Activated naive CD4-positive, alpha-beta T cell treated with anti-CD3 and anti-CD28 coated beads, Interleukin-2, amount 50 U/mL, for 72 hours (primary cell): Measurements from ENCODE around the gene CCNJL. TPM values are rescaled to one million over a fixed set of nuclear protein-coding genes. Genes with fewer than 3 reads are reported as not detected.
"Not testable (repeated sequence)": the region's sequence is repeated elsewhere in the genome, so short reads cannot be mapped to it uniquely, and the experiment has no call there.

ENCODE experiments used
- ATAC-seq, 2 donors: fragments of 150-1000 bp; cut with Tn5 transposase; 2 replicates each; pipeline ENCODE4 v1.10.0; 2021; ENCODE audit warnings: mild to moderate bottlenecking in 2 of 2, moderate library complexity in 2 of 2
- DNase-seq, 2 donors: peaks; one replicate each; pipeline ENCODE4 v3.0.0; 2021 to 2022; ENCODE audit warnings: low spot score in 2 of 2
- H3K27ac Mint-ChIP-seq, 2 donors: one replicate each; pipeline ENCODE4 v1.8.0; 2022; ENCODE audit warnings: mild to moderate bottlenecking in 2 of 2, mixed read lengths in 2 of 2
- H3K36me3 Mint-ChIP-seq, 2 donors: one replicate each; pipeline ENCODE4 v1.8.0; 2022; ENCODE audit warnings: mixed read lengths in 2 of 2
- H3K9me3 Mint-ChIP-seq, 2 donors: one replicate each; pipeline ENCODE4 v1.8.0; 2022; ENCODE audit warnings: mixed read lengths in 2 of 2
- total RNA-seq, 2 donors: library from RNA; stranded (reverse); gene quantifications; one replicate each; pipeline ENCODE4 v1.2.3, GENCODE V29; 2022

Gene CCNJL
- total RNA-seq, 2 donors from 2014 or later = 0.07 to 0.12 TPM

DNA sequence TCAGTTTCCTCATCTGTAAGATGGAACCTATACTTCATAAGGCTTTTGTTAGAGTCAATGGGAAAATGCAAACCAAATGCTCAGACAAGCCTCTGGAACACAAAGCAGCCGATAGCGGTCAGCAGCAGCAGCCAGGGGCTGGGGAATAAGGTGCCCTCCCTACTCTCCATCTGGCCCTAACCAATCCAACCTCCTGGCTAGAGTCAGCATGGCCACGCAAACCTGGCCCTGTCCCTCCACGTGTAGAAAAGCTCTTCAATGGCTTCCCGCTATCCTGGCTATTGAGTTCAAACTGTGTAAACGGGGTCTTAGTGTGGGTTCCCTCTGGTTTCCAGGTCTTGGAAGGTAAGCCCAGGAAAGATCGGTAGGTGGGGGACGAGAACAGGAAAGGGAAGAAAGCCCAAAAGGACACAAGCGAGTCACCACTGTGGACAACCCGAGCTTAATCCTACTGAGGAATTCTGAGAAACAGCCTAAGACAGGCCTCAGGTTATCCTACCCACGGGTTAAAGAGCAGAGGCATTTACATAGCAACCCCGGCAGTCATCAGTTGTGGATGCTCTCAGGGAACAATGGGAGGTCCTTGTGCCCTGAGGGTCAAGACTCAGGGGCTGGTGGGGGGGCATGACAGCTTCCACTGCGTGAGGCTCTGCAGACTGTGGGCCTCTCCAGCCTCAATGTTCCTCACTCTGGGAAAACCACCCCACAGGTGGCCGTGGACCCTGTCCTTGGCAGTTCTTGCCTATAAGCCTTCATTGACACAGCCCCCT, 52.2 kb downstream of the CCNJL start:
- no peaks in the 10 kb centered on the region for H3K9me3 Mint-ChIP-seq
- ATAC-seq (no peak), DNase-seq (no peak)
- H3K36me3 Mint-ChIP-seq = no peaks in the 10 kb centered on the region
- no peak overlapping the region for H3K27ac Mint-ChIP-seq

GRCh38 chr5:160259341-160259740, 53.0 kb downstream of the CCNJL start:
- DNase-seq (no peak), ATAC-seq (no peak)
- H3K27ac Mint-ChIP-seq = no peak overlapping the region
- H3K36me3 Mint-ChIP-seq = no peaks in the 10 kb centered on the region
- no peaks in the 10 kb centered on the region for H3K9me3 Mint-ChIP-seq

- H3K36me3 Mint-ChIP-seq = no peaks in the 10 kb centered on the region
- H3K9me3 Mint-ChIP-seq = no peaks in the 10 kb centered on the region
- no peak overlapping the region for H3K27ac Mint-ChIP-seq
- no peak for ATAC-seq
- no peak for DNase-seq
These were observed 57.7 kb downstream of the CCNJL start for GRCh38 chr5:160254706-160255105.

DNA sequence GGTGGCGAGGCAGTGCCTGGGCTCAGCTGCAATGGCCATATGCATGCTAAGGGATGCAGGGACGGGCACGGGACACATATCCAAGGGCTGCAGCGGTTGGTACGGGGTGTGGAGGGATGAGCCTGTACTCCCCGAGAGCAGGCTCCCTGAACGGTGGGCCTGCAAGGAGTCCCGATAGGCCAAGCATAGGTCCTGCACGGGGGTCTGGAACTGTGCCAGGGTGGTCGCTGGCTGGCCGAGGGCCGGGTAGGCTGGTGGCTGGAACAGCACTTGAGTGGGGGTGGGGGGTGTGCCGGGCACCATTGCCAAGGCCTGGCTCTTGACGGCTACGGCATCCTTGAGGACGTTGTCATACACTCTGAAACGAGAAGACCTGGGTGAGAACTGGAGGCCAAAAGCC, 58.9 kb downstream of the CCNJL start:
- no peak for DNase-seq
- ATAC-seq = no peak
- no peak overlapping the region for H3K27ac Mint-ChIP-seq
- no peaks in the 10 kb centered on the region for H3K36me3 Mint-ChIP-seq
- no peaks in the 10 kb centered on the region for H3K9me3 Mint-ChIP-seq

- Mint-ChIP-seq H3K9me3 (no peaks in the 10 kb centered on the region), H3K27ac (no peak overlapping the region), H3K36me3 (no peaks in the 10 kb centered on the region)
- DNase-seq = no peak
- ATAC-seq = no peak
These were observed 59.4 kb downstream of the CCNJL start for GRCh38 chr5:160252916-160253315.

DNA sequence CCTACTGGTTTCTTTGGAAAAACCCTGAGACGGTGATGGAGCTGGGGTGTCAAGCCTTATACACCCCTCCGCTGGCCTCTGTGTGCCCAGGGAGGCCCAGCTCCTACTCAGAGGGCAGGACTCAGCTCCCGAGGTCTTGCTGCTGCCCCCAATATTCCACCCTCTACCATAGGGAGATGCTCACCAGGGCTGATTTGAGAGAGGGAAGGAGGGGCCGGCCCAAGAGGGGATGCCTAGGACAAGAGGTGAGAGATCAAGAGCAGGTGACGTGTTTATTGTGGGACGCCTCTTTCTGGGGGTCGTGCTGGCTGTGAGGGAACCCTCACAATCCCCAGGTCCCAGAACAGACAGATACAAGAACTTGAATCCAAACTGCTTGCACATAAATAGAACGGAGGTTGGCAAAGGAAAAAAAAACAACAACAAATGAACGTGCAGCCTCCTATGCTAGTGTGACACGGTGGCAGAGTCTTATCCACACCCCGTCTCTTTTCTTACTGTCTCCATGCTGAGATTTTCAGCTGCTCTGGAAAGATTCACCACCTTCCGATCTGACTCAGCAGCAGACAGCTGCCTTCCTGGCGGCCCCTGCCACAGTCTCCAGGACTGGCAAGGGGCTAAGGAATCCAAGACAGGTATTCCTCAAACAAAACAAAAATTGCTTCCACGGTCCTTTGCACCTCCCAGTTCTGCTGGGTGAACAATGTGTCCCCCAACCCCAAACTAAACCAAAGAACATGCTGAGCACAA, 60.8 kb downstream of the CCNJL start:
- no peak for ATAC-seq
- Mint-ChIP-seq H3K36me3 (no peaks in the 10 kb centered on the region), H3K9me3 (no peaks in the 10 kb centered on the region), H3K27ac (no peak overlapping the region)
- DNase-seq = no peak

DNA sequence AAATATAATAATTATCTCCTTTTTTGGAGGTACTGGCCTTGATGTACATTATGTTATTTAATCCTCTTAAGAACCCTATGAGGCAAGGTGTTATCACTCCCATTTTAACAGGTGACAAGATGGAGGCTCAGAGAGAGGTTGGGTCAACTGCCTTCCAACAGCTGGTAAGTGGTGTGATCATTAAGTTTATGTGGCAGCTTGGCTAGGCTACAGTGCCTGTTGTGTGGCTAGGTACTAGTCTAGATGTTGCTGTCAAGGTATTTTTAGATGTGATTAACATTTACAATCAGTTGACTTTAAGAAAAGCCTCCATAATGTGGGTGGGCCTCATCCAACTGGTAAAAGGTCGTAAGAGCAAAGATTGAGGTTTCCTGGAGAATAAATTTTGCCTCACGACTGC, 61.5 kb downstream of the CCNJL start:
- H3K36me3 Mint-ChIP-seq = no peaks in the 10 kb centered on the region
- no peak overlapping the region for H3K27ac Mint-ChIP-seq
- ATAC-seq (no peak), DNase-seq (no peak)
- no peaks in the 10 kb centered on the region for H3K9me3 Mint-ChIP-seq

GRCh38 chr5:160250226-160250625, 62.1 kb downstream of the CCNJL start:
- DNase-seq (no peak), ATAC-seq (no peak)
- H3K36me3 Mint-ChIP-seq = no peaks in the 10 kb centered on the region
- no peaks in the 10 kb centered on the region for H3K9me3 Mint-ChIP-seq
- no peak overlapping the region for H3K27ac Mint-ChIP-seq

DNA sequence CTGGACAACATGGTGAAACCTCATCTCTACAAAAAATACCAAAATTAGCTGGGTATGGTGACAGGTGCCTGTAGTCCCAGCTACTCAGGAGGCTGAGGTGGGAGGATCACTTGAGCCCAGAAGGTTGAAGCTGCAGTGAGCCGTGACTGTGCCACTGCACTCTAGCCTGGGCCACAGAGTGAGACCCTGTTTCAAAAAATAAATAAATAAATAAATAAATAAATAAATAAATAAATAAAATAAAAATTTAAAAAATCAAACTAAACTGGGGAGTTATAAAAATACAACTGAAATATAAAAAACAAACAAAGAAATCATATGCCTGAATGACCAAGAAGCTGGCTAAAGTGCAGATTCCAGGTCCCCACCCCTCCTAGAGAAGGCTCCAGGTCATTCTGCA, 62.8 kb downstream of the CCNJL start:
- H3K27ac Mint-ChIP-seq, ATAC-seq, H3K36me3 Mint-ChIP-seq, DNase-seq, H3K9me3 Mint-ChIP-seq: not testable (repeated sequence)

GRCh38 chr5:160245506-160246086, 66.8 kb downstream of the CCNJL start:
- Mint-ChIP-seq H3K9me3 (no peaks in the 10 kb centered on the region), H3K27ac (no peak overlapping the region), H3K36me3 (no peaks in the 10 kb centered on the region)
- no peak for ATAC-seq
- DNase-seq = no peak

DNA sequence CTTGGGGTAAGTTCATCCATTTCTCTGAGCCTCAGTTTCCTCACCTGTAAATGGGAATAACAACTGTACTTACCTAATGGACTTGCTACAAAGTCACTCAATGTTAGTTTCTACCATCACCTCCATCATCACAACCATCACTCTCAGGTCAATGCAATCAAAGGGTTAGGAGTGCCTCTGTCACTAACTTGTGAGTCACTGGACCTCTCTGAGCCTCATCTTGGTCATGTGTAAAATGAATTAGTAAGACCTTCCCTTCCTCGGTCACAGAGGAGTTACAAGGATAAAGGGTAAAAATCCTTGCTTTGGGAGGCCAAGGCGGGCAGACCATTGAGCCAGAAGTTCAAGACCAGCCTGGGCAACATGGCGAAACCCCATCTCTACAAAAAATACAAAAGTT, 70.2 kb downstream of the CCNJL start:
- Mint-ChIP-seq H3K9me3 (no peaks in the 10 kb centered on the region), H3K27ac (no peak overlapping the region), H3K36me3 (no peaks in the 10 kb centered on the region)
- peak in 1 of 2 donors; percentile 40 for ATAC-seq
- DNase-seq = no peak

GRCh38 chr5:160240350-160240749, 72.0 kb downstream of the CCNJL start:
- no peak overlapping the region for H3K27ac Mint-ChIP-seq
- H3K9me3 Mint-ChIP-seq = no peaks in the 10 kb centered on the region
- no peak for ATAC-seq

DNA sequence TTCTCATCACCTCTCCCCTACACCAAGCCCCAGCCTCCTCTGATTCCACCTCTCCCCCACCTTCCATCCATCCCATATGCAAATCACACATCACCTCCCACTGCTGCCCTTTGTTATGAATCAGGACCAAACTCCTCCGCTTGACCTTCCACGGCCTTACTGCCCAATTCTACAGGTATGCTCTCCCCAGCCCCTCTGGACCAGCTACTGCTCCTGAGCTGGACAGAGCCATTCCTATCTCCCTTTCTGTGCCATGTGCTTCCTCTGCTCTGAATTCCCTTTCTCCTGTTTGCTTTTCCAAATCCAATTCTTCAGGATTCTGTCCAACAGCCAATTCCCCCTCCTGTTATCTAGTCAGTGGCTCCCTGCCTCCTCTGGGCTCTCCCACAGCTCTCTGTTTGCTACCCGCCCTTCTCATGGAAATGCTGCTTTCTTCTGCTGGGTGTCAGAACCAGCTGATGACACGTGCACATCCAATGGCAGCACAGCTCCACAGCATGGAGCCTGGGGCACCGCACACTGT, 74.7 kb downstream of the CCNJL start:
- DNase-seq (no peak), ATAC-seq (no peak)
- H3K36me3 Mint-ChIP-seq = no peaks in the 10 kb centered on the region
- no peak overlapping the region for H3K27ac Mint-ChIP-seq
- H3K9me3 Mint-ChIP-seq = no peaks in the 10 kb centered on the region

More at GRCh38 chr5:160240350-160240749, 72.0 kb downstream of the CCNJL start:
- no peaks in the 10 kb centered on the region for H3K36me3 Mint-ChIP-seq
- no peak for DNase-seq

- no peak for DNase-seq
- ATAC-seq = no peak
- H3K9me3 Mint-ChIP-seq = no peaks in the 10 kb centered on the region
- no peak overlapping the region for H3K27ac Mint-ChIP-seq
- no peaks in the 10 kb centered on the region for H3K36me3 Mint-ChIP-seq
These were observed 76.6 kb downstream of the CCNJL start for GRCh38 chr5:160235731-160236130.

- no peaks in the 10 kb centered on the region for H3K9me3 Mint-ChIP-seq
- no peak for DNase-seq
- no peak for ATAC-seq
- H3K27ac Mint-ChIP-seq = no peak overlapping the region
- no peaks in the 10 kb centered on the region for H3K36me3 Mint-ChIP-seq
These were observed 79.1 kb downstream of the CCNJL start for GRCh38 chr5:160233215-160233614.

GRCh38 chr5:160231783-160232342, 80.5 kb downstream of the CCNJL start:
- no peak overlapping the region for H3K27ac Mint-ChIP-seq
- H3K9me3 Mint-ChIP-seq = no peaks in the 10 kb centered on the region
- DNase-seq (no peak), ATAC-seq (no peak)
- H3K36me3 Mint-ChIP-seq = no peaks in the 10 kb centered on the region
